Prostate gland (tissue), 2 donors: ENCODE results near the gene PPP2R5C.

ENCODE experiments used
- CTCF ChIP-seq, 4 experiments: fragments of 200-600 bp in 2 of 4; fragments of 450-650 bp in 2 of 4; sonication (generic) in 2 of 4; IDR thresholded peaks; 1 replicate in 3 of 4; 2 replicates in 1 of 4; pipeline ENCODE4 v1.5.1; 2016 to 2019; ENCODE audit warnings: antibody characterized with exemption in 4 of 4, mild to moderate bottlenecking in 2 of 4, moderate library complexity in 2 of 4
- POLR2A ChIP-seq: fragments of 450-650 bp; IDR thresholded peaks from one replicate; pipeline ENCODE4 v1.6.1; 2016; ENCODE audit warnings: antibody characterized with exemption, mild to moderate bottlenecking
- POLR2AphosphoS5 ChIP-seq: sonication (generic); formaldehyde crosslinking; IDR thresholded peaks from one replicate; pipeline ENCODE4 v1.6.1; 2017; ENCODE audit warnings: antibody characterized with exemption

GRCh38 chr14:101820283-101820798 is 58.8 kb downstream of the PPP2R5C start:
- TF ChIP-seq POLR2A = no peak
- TF ChIP-seq CTCF (IDR thresholded peaks at IDR 0.05) = no peak
- TF ChIP-seq POLR2AphosphoS5 = no peak
